Measurements from ENCODE around the gene NTRK2.

GRCh38 chr9:84955155-84955554 is 285.6 kb downstream of the NTRK2 start:
- TF ChIP-seq POLR2A (IDR thresholded peaks at IDR 0.05) (no peak), CTCF (IDR thresholded peaks at IDR 0.05) (no peak)
